Measurements from ENCODE around the gene RAD52. TPM values are rescaled to one million over a fixed set of nuclear protein-coding genes. Genes with fewer than 3 reads are reported as not detected.

The RAD52 gene
- total RNA-seq, 1 experiment from 2014 or later = 15.3 TPM

- Histone ChIP-seq H3K56ac (ENCODE audit: insufficient read length, low read depth, low read length) (no peak overlapping the region), H3T11ph (ENCODE audit: low read length) (no peak overlapping the region), H4K5ac (ENCODE audit: insufficient read length, low read depth, low read length) (no peak overlapping the region)
Observed at GRCh38 chr12:954741-955140, 5.2 kb upstream of the RAD52 start.

More at GRCh38 chr12:954741-955140, 5.2 kb upstream of the RAD52 start:
- Mint-ChIP-seq H3K27ac (no peak overlapping the region), H3K36me3 (ENCODE audit: insufficient read depth in 1 of 3, low read depth in 3 of 3) (no peaks in the 10 kb centered on the region), H3K4me3 (no peak overlapping the region), H3K27me3 (ENCODE audit: low read depth) (no peaks in the 10 kb centered on the region), H3K4me1 (peaks cover 7% of the 10 kb centered on the region in 2 experiments), H3K9me3 (no peaks in the 10 kb centered on the region; a peak in 1 of 5 replicates)
- Histone ChIP-seq H3K27ac (ENCODE audit: insufficient read length, low read depth, low read length) (no peak overlapping the region), H3K4me1 (ENCODE audit: insufficient read depth, low read length) (no peaks in the 10 kb centered on the region; the same call in 1 of the 2 replicates), H3K27me3 (ENCODE audit: insufficient read depth, low read length) (no peaks in the 10 kb centered on the region), H2BK12ac (ENCODE audit: insufficient read length, low read depth, low read length) (no peak overlapping the region), H2BK120ac (ENCODE audit: low read depth, low read length, poor library complexity, severe bottlenecking) (no peak overlapping the region), H2AFZ (ENCODE audit: low read length) (no peak overlapping the region), H3K14ac (ENCODE audit: insufficient read depth, low read length) (no peak overlapping the region), H3K4ac (ENCODE audit: low read depth, low read length) (no peak overlapping the region), H3K23ac (ENCODE audit: insufficient read length, low read depth, low read length) (no peak overlapping the region), H3K23me2 (ENCODE audit: insufficient read length, low read depth, low read length, poor library complexity, severe bottlenecking) (no peaks in the 10 kb centered on the region), H2BK15ac (ENCODE audit: low read depth, low read length) (no peak overlapping the region), H3K9ac (ENCODE audit: extremely low read depth, insufficient read length, low read length) (no peak overlapping the region), H3K79me1 (ENCODE audit: insufficient read depth, low read depth, low read length, poor library complexity, severe bottlenecking) (no peaks in the 10 kb centered on the region), H2AK5ac (ENCODE audit: insufficient read length, low read length) (no peak overlapping the region), H4K8ac (replicated peaks; ENCODE audit: insufficient read length, low read depth, low read length) (no peak overlapping the region), H2BK20ac (ENCODE audit: low read depth, low read length, poor library complexity, severe bottlenecking) (no peak overlapping the region), H4K20me1 (ENCODE audit: control insufficient read depth, insufficient read depth, insufficient read length) (no peaks in the 10 kb centered on the region), H3K79me2 (ENCODE audit: insufficient read depth, low read length) (no peaks in the 10 kb centered on the region), H3K9me3 (ENCODE audit: control insufficient read depth, low read depth, low read length) (no peaks in the 10 kb centered on the region), H2BK5ac (ENCODE audit: insufficient read length, low read length) (no peak overlapping the region), H4K91ac (ENCODE audit: insufficient read length, low read depth, low read length) (no peak overlapping the region), H3K18ac (ENCODE audit: insufficient read length, low read depth, low read length) (no peak overlapping the region), H3K4me2 (ENCODE audit: insufficient read depth, insufficient read length, low read length) (no peak overlapping the region)
- DNase-seq = no peak
- TF ChIP-seq, protein P1, sequence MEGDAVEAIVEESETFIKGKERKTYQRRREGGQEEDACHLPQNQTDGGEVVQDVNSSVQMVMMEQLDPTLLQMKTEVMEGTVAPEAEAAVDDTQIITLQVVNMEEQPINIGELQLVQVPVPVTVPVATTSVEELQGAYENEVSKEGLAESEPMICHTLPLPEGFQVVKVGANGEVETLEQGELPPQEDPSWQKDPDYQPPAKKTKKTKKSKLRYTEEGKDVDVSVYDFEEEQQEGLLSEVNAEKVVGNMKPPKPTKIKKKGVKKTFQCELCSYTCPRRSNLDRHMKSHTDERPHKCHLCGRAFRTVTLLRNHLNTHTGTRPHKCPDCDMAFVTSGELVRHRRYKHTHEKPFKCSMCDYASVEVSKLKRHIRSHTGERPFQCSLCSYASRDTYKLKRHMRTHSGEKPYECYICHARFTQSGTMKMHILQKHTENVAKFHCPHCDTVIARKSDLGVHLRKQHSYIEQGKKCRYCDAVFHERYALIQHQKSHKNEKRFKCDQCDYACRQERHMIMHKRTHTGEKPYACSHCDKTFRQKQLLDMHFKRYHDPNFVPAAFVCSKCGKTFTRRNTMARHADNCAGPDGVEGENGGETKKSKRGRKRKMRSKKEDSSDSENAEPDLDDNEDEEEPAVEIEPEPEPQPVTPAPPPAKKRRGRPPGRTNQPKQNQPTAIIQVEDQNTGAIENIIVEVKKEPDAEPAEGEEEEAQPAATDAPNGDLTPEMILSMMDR (conservative IDR thresholded peaks at IDR 0.05) = no peak
